ENCODE data around the gene ANKRD34A.

Gene ANKRD34A

GRCh38 chr1:145944532-145944931 lies 19.8 kb downstream of the ANKRD34A start:
- H3K27ac ChIP-seq (ENCODE audit: low read length), result no peak overlapping the region
- no peak for ATAC-seq (ENCODE audit: insufficient read depth, low read depth)

GRCh38 chr1:145942871-145943270 lies 21.5 kb downstream of the ANKRD34A start:
- peaks cover 5% of the 10 kb centered on the region; the same call in 1 of the 2 replicates for H3K79me2 ChIP-seq (ENCODE audit: insufficient read depth, low read length)
- H3K4me1 ChIP-seq (ENCODE audit: insufficient read depth, low read length), result no peaks in the 10 kb centered on the region
- H3K9me3 ChIP-seq (ENCODE audit: insufficient read depth, low read length, severe bottlenecking), result no peaks in the 10 kb centered on the region
- TF ChIP-seq CTCF (IDR thresholded peaks at IDR 0.05; ENCODE audit: borderline replicate concordance, extremely low read depth, low read length, poor library complexity, severe bottlenecking) (no peak), EZH2 (IDR thresholded peaks at IDR 0.05; ENCODE audit: borderline replicate concordance, low read depth, low read length, severe bottlenecking) (no peak)
- ATAC-seq (ENCODE audit: insufficient read depth, low read depth) (no peak), DNase-seq (no peak)
- H2AFZ ChIP-seq (ENCODE audit: low read depth, low read length), result no peak overlapping the region
- no peak overlapping the region for H3K4me2 ChIP-seq (ENCODE audit: insufficient read depth, low read length)
- H3K4me3 ChIP-seq (ENCODE audit: low read depth in 1 of 2, low read length in 2 of 2), result no peak overlapping the region
- H3K27me3 ChIP-seq (ENCODE audit: insufficient read depth, low read length, poor library complexity), result no peaks in the 10 kb centered on the region
- H3K9ac ChIP-seq (ENCODE audit: low read depth, low read length), result no peak overlapping the region
- H3K36me3 ChIP-seq (ENCODE audit: insufficient read depth, low read length), result peaks cover 55% of the 10 kb centered on the region
- H3K27ac ChIP-seq (ENCODE audit: low read length), result no peak overlapping the region
- no peaks in the 10 kb centered on the region for H4K20me1 ChIP-seq (ENCODE audit: insufficient read depth, low read length)

More at GRCh38 chr1:145944532-145944931, 19.8 kb downstream of the ANKRD34A start:
- Histone ChIP-seq H4K20me1 (ENCODE audit: insufficient read depth, low read length) (no peaks in the 10 kb centered on the region; the same call in 1 of the 2 replicates), H3K4me3 (ENCODE audit: low read depth in 1 of 2, low read length in 2 of 2) (no peak overlapping the region), H3K9ac (ENCODE audit: low read depth, low read length) (no peak overlapping the region), H3K79me2 (ENCODE audit: insufficient read depth, low read length) (peaks cover 10% of the 10 kb centered on the region; the same call in 1 of the 2 replicates), H3K4me2 (ENCODE audit: insufficient read depth, low read length) (no peak overlapping the region), H3K27me3 (ENCODE audit: insufficient read depth, low read length, poor library complexity) (no peaks in the 10 kb centered on the region), H3K4me1 (ENCODE audit: insufficient read depth, low read length) (no peaks in the 10 kb centered on the region), H2AFZ (ENCODE audit: low read depth, low read length) (no peak overlapping the region), H3K9me3 (ENCODE audit: insufficient read depth, low read length, severe bottlenecking) (no peaks in the 10 kb centered on the region), H3K36me3 (ENCODE audit: insufficient read depth, low read length) (peaks cover 56% of the 10 kb centered on the region)
- DNase-seq, result no peak
- TF ChIP-seq EZH2 (IDR thresholded peaks at IDR 0.05; ENCODE audit: borderline replicate concordance, low read depth, low read length, severe bottlenecking) (no peak), CTCF (IDR thresholded peaks at IDR 0.05; ENCODE audit: borderline replicate concordance, extremely low read depth, low read length, poor library complexity, severe bottlenecking) (no peak)

GRCh38 chr1:145942405-145942804 lies 22.0 kb downstream of the ANKRD34A start:
- DNase-seq (no peak), ATAC-seq (ENCODE audit: insufficient read depth, low read depth) (no peak)
- no peak overlapping the region for H3K27ac ChIP-seq (ENCODE audit: low read length)
- no peak overlapping the region for H3K4me2 ChIP-seq (ENCODE audit: insufficient read depth, low read length)
- no peak for TF ChIP-seq EZH2 (IDR thresholded peaks at IDR 0.05; ENCODE audit: borderline replicate concordance, low read depth, low read length, severe bottlenecking)
- no peak for TF ChIP-seq CTCF (IDR thresholded peaks at IDR 0.05; ENCODE audit: borderline replicate concordance, extremely low read depth, low read length, poor library complexity, severe bottlenecking)
- no peaks in the 10 kb centered on the region for H3K4me1 ChIP-seq (ENCODE audit: insufficient read depth, low read length)
- H3K9me3 ChIP-seq (ENCODE audit: insufficient read depth, low read length, severe bottlenecking), result no peaks in the 10 kb centered on the region
- H3K79me2 ChIP-seq (ENCODE audit: insufficient read depth, low read length), result peaks cover 5% of the 10 kb centered on the region; the same call in 1 of the 2 replicates
- no peaks in the 10 kb centered on the region for H4K20me1 ChIP-seq (ENCODE audit: insufficient read depth, low read length)
- H3K9ac ChIP-seq (ENCODE audit: low read depth, low read length), result no peak overlapping the region
- no peak overlapping the region for H2AFZ ChIP-seq (ENCODE audit: low read depth, low read length)
- H3K4me3 ChIP-seq (ENCODE audit: low read depth in 1 of 2, low read length in 2 of 2), result no peak overlapping the region
- peaks cover 54% of the 10 kb centered on the region for H3K36me3 ChIP-seq (ENCODE audit: insufficient read depth, low read length)
- no peaks in the 10 kb centered on the region for H3K27me3 ChIP-seq (ENCODE audit: insufficient read depth, low read length, poor library complexity)

GRCh38 chr1:145937436-145937835 lies 26.9 kb downstream of the ANKRD34A start:
- H3K4me1 ChIP-seq (ENCODE audit: insufficient read depth, low read length), result no peaks in the 10 kb centered on the region
- no peak for ATAC-seq (ENCODE audit: insufficient read depth, low read depth)

More at GRCh38 chr1:145937436-145937835, 26.9 kb downstream of the ANKRD34A start:
- no peaks in the 10 kb centered on the region for H3K9me3 ChIP-seq (ENCODE audit: insufficient read depth, low read length, severe bottlenecking)
- H3K79me2 ChIP-seq (ENCODE audit: insufficient read depth, low read length), result no peaks in the 10 kb centered on the region
- H3K4me2 ChIP-seq (ENCODE audit: insufficient read depth, low read length), result no peak overlapping the region
- no peak overlapping the region for H3K27ac ChIP-seq (ENCODE audit: low read length)
- TF ChIP-seq CTCF (IDR thresholded peaks at IDR 0.05; ENCODE audit: borderline replicate concordance, extremely low read depth, low read length, poor library complexity, severe bottlenecking) (no peak), EZH2 (IDR thresholded peaks at IDR 0.05; ENCODE audit: borderline replicate concordance, low read depth, low read length, severe bottlenecking) (no peak)
- H3K4me3 ChIP-seq (ENCODE audit: low read depth in 1 of 2, low read length in 2 of 2), result no peak overlapping the region
- DNase-seq, result no peak
- H3K36me3 ChIP-seq (ENCODE audit: insufficient read depth, low read length), result peaks cover 54% of the 10 kb centered on the region
- no peak overlapping the region for H3K9ac ChIP-seq (ENCODE audit: low read depth, low read length)
- no peaks in the 10 kb centered on the region for H3K27me3 ChIP-seq (ENCODE audit: insufficient read depth, low read length, poor library complexity)
- no peak overlapping the region for H2AFZ ChIP-seq (ENCODE audit: low read depth, low read length)
- no peaks in the 10 kb centered on the region for H4K20me1 ChIP-seq (ENCODE audit: insufficient read depth, low read length)
